HL-60/S4 (cell line): ENCODE results near the gene OAF.

Experiments used
- in situ Hi-C: fragments of 300-500 bp; cut with MboI; formaldehyde crosslinking; loops from 2 replicates; pipeline ENCODE4 v1.14.3; 2022; ENCODE audit warnings: low sequenced_read_pairs

The OAF gene

GRCh38 chr11:120219938-120220746 lies 9.3 kb downstream of the OAF start:
- in situ Hi-C loops, result no loop called here

GRCh38 chr11:120220747-120221037 lies 9.9 kb downstream of the OAF start:
- in situ Hi-C loops, result no loop called here

GRCh38 chr11:120221115-120221752 lies 10.4 kb downstream of the OAF start:
- in situ Hi-C loops, result no loop called here

- in situ Hi-C loops, result no loop called here
These were observed 12.1 kb downstream of the OAF start for GRCh38 chr11:120222916-120223315.

DNA sequence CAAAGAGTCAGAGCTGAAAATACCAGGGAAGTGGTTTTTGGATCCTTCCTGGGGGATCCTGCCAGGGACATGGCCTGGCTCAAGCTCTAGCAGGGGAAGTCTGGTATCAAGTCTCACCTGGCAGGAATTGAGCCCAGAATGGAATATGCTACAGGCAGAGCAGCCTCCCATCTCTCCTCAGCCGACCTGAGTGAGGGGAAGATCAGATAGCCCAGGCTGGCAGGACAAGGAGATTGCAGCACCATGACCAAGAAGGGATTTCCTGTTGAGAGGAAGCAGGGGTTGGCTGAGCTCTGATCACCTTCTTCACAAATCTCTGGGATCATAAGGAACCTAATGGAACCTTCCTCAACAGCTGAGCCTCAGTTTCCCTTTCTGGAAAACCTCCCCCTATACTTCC lies 13.0 kb downstream of the OAF start:
- in situ Hi-C loops, result no loop called here

- in situ Hi-C loops, result no loop called here
These were observed 13.5 kb downstream of the OAF start for GRCh38 chr11:120224361-120224760.

DNA sequence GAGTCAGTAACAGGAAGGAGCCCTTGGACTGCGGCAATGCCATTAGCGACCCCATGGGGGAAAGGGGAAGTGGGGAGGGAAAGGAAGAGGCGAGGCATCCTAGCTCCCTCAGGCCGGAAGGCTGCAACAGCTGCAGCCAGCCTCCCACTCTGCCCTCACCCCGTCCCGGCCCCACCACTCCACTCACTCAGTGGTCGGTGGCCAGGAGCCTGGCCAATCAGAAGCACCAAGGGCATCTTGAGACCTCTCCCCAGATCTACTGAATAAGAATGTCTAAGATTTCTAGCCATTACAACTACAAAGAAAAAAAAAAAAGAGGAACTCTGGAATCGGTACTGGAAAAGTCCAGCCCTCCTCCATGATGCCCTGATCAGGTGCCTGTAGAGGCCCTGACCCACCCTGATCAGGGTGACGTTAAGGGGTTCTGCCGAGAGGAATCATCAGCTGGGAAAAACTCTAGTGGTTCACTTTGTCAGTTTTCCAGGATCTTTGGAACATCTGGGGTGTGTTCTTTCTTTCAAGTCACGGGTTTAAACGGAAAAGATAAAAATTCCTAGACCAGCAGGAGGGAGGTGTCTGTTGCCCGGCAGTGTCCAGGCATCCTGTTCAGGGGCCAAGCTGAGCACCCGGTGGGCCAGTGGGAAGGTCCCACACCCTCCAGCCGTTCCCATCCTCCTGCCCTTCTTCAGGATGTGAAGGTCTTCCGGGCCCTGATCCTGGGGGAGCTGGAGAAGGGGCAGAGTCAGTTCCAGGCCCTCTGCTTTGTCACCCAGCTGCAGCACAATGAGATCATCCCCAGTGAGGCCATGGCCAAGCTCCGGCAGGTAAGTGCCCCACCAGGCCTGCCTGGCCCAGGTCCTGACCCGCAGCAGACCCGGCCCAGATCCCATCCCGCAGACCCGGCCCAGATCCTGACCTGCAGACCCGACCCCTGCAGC lies 14.4 kb downstream of the OAF start:
- in situ Hi-C loops, result loop anchor here (5.0 kb wide), 1 partner anchor 48 kb away; no protein-coding TSS in a partner anchor

- in situ Hi-C loops, result loop anchor here (5.0 kb wide), 1 partner anchor 49 kb away; no protein-coding TSS in a partner anchor
These were observed 15.4 kb downstream of the OAF start for GRCh38 chr11:120226242-120226641.

GRCh38 chr11:120226714-120227113 lies 15.9 kb downstream of the OAF start:
- in situ Hi-C loops, result loop anchor here (5.0 kb wide), 1 partner anchor 49 kb away; no protein-coding TSS in a partner anchor

DNA sequence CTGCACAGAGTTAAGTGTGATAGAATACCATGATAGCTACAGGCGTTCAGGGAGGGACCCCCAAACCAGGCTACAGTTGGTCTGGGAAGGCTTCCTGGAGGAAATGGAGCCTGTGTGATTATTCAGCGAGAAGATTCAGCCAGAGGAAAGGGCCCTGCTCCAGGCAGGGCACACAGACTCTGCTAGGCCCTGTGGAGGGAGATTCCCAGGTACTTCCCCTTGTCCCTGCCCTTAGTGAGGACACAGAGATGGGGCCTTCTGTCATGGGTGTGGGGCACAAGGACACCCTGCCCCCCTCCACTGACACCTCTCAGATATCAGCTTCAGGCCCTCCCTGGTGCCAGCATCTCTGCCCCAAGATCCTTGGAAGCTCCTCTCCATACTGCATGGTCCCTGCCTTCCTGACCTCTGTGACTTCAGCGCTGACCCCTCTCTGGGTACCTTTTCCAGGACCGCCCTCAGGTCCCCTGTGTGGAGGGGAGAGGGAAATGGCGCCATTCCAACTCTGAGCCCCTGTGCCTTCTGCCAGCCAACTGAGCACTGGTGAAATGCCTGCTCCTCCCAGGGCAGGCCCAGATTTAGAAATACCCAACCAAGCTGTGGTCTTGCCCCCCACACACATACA lies 16.5 kb downstream of the OAF start:
- in situ Hi-C loops, result loop anchor here (5.0 kb wide), 1 partner anchor 50 kb away; no protein-coding TSS in a partner anchor

DNA sequence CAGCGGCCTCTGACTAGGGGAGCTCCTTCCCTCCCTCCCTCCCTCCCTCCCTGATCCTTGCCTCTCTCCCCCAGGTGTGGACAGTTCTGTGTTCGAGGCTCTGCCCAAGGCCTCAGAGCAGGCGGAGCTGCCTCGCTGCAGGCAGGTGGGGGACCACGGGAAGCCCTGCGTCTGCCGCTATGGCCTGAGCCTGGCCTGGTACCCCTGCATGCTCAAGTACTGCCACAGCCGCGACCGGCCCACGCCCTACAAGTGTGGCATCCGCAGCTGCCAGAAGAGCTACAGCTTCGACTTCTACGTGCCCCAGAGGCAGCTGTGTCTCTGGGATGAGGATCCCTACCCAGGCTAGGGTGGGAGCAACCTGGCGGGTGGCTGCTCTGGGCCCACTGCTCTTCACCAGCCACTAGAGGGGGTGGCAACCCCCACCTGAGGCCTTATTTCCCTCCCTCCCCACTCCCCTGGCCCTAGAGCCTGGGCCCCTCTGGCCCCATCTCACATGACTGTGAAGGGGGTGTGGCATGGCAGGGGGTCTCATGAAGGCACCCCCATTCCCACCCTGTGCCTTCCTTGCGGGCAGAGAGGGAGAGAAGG lies 18.1 kb downstream of the OAF start:
- in situ Hi-C loops, result loop anchor here (5.0 kb wide), 1 partner anchor 52 kb away; no protein-coding TSS in a partner anchor

- in situ Hi-C loops, result loop anchor here (5.0 kb wide), 1 partner anchor 52 kb away; no protein-coding TSS in a partner anchor
These were observed 18.9 kb downstream of the OAF start for GRCh38 chr11:120229451-120230424.

- in situ Hi-C loops, result no loop called here
These were observed 19.7 kb downstream of the OAF start for GRCh38 chr11:120230433-120231071.

DNA sequence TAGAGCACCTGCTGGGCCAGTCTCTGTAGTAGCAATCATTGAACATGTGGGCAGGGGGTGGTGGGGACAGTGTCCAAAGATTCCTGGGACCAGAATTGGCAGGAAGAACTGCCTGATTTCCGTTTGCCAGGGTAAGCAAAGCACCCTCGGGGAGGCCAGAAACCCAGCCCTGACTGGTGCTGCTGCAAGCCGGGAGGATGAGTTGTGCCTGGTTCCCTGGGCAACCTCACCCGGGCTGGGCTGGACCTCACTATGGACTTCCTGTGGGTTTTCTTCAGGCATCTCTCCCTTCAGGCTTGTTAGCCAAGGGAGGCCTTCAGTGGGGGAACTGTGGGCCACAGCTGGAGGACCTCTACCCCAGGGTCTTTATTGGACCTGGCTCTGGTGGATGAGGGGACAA lies 21.1 kb downstream of the OAF start:
- in situ Hi-C loops, result no loop called here

DNA sequence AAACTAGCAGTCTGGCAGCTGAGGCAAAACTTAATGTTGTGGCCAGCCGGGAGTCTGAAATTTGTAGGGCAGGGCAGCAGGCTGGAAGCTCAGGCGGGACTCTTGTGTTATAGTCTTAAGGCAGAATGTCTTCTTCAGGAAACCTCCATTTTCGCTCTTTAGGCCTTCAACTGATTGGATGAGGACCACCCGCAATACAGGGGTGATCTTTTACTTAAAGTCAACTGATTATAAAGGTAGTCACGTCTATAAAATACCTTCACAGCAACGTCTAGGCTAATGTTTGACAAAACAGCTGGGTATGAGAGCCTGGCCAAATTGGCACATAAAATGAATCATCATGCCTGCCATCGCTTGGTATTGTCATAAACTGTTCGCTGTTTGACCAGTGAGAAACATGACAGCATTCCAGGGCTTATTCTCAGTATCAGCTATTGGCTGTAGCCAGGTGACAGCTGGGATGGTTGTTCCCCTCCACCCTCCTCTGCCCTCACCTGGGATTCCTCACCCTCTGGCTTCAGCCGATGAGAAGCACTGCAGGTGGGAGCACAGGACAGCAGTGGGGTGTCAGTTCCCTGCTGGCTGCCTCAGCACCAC lies 22.5 kb downstream of the OAF start:
- in situ Hi-C loops, result no loop called here

- in situ Hi-C loops, result no loop called here
These were observed 24.3 kb downstream of the OAF start for GRCh38 chr11:120235024-120235628.

GRCh38 chr11:120236169-120237107 lies 25.6 kb downstream of the OAF start:
- in situ Hi-C loops, result no loop called here
